GM04504 (cell line): ENCODE measurements around the gene SEL1L3.

Source experiments
- DNase-seq: peaks from one replicate; pipeline ENCODE4 v3.0.0-alpha.2; 2012; ENCODE audit warnings: low read depth

The SEL1L3 gene

DNA sequence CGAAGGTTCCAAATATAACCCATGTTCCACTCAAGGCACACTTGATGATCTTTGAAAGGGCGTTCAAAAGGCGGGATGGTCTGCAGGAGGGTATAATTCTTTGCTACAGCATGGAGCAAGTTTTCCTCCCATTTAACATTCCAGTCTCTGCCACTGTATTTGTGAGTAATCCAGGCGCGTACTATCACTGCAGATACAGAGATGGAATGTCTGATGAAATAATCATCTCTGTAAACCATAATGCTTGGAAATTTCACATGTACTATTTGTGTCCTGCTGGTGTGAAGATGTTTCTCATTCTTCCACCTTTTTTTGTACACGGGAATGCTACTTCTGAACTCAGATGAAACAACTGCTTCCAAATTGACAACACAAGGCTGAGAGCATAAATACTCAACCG lies 15.5 kb downstream of the SEL1L3 start:
- DNase-seq = no peak

DNA sequence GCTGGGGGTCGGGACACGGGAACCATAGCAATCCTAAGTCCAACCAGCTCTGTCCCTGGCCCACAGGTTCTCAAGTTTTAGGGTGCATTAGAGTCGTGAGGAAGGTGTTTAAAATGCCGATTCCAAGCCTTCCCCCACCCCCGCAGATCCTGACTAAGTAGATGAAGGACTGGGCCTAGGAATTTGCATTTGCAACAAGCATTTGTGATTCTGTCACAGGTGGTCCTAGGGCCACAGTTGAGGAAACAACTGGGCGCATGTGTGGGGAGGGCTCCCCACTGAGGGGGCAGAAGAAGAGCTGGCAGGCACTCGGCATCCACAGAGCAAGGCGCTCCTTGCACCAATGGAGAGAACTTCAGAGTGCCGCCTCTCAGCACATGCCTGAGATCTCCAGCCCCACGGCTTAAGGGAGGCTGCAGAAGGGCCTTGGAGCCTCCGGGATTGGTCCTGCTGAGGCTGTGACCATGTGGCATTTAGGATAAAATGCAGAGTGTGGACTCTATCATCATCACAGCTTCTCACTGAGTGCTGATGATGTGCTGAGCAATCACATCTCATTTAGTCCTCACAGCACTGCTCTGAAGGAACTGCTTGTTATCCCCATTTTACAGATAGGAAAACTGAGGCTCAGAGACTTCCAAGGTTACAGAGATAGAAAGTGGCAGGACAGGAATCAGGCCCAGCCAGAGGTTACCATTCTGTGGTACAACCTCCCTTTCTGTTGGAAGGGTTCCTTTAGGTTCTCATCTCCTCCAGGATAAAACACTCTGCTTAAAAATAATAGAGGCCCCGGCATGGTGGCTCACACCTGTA lies 16.7 kb downstream of the SEL1L3 start:
- DNase-seq = no peak

DNA sequence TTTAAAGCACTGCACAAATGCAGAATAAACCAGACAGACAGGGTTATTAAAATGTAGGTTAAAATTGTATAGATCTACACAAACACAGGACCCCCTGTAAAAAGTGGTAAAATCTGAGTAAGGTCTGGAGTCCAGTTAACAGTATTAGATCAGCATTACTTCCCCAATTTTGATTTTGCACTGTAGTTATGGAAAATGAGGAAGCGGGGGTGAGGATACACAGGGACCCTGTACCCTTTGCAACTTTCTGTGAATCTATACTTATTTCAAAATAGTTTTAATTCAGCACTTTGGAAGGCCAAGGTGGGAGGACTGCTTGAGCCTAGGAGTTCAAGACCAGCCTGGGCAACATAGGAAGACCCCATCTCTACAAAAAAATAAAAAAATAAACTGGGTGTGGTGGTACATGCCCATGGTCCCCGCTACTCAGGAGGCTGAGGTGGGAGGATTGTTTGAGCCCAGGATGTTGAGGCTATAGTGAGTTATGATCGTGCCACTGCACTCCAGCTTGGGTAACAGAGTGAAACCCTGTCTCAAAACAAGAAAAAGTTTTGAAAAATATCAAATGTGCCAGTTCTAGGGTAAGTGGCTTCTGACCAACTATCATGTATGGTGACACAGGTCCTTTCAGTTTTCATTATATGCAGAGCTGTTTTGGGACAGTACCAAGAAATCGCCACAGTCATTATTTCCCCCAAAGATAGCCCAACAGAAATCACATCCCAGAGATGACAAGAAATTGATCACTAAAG lies 17.7 kb downstream of the SEL1L3 start:
- DNase-seq = no peak

DNA sequence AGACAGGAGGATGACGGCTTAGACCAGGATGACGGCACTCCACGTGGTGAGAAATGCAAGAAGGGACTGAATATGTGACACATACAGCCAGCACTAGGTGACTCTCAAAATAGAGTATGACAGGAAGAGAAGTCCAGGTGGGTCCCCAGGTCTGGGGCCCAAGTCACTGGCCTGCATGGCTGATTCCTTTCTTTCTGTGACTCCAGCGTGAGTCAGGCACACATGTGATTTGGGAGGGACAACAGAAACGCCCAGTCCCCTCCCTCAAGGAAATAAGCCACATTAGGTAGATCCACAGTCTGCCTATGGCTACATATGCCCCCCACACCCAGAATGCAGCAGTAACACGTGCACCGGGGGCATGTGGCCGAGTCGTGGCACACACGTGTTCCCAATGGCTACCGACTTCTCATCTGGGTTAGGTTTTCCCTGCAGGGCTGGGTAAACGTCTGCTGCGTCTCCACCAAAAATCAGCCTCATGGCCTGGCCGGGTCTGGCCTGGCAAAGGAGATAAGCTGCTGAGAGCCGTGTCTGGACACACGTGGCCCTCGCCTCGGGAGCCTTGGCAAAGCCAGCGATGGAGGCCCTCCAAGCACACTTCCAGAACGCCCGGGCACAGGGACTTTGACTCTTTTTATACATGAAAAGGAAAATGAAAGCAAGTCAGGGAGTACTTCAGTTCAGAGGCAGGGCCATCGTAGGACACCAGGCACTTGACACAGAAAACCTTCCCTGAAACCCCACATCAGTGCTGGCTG lies 19.3 kb downstream of the SEL1L3 start:
- no peak for DNase-seq

DNA sequence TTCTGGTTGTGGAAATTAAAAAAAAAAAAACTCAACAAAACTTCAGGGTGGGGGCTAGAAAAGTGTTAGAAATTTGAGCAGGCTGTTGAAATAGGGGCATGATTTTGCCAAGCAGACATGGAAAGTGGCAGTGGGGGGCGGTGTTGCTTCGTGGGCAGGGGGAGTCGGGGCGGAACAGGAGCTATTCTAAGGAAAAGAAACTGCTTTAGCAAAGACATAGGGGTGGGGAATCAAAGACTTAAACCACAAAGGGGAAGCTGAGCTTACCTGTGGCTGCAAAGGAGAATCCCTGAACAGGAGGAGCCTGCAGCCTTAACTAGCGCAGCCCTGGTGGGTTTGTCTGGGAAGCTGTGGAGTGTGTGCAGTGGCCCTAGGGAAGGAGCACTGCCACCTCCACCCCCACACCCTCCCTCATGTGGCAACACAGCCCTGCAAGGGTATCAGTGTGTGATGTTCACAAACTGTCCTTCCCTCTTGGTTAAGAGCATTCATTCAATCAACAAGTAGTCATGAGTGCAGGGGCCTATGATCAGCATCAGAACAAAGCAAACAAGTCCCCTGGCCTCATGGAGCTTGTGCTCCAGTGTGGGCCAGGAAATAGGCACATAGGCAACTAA lies 20.5 kb downstream of the SEL1L3 start:
- no peak for DNase-seq

DNA sequence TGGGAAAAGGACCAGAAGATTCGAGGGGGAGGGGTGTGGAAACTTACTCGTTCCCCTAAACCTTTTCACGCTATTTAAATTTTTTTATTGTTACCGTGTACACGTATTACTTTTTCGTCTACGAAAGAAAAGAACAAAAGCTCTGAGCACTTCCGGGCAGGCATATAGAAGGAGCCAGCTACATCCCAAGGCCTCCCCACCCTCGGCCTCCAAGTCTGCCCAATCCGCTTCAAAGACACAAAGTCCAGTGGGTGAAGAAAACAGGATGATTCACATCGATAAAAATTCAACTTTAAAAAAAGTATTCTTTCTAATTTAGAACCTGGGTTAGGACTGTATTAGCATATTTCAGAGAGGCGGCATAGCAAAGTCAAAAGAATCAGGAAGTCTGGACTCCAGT lies 23.1 kb downstream of the SEL1L3 start:
- no peak for DNase-seq

DNA sequence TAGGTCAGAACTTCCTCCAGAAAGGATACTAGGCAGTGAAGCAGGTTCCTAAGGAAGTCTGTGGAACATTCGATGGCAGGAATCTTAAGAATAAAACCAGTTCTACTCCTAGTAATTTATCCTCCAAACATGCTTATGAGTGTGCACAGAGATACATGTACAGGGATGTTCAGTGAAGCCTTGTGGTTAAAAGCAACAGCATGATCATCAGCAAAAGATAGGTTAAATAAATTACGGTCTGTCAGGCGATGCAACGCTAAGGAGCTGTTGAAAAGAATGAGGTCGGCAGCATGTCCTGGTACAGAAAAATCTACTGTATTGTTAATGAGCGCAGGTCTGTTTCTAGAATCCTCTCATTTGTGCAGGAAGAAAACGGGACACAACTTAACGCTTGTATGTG lies 23.6 kb downstream of the SEL1L3 start:
- no peak for DNase-seq

DNA sequence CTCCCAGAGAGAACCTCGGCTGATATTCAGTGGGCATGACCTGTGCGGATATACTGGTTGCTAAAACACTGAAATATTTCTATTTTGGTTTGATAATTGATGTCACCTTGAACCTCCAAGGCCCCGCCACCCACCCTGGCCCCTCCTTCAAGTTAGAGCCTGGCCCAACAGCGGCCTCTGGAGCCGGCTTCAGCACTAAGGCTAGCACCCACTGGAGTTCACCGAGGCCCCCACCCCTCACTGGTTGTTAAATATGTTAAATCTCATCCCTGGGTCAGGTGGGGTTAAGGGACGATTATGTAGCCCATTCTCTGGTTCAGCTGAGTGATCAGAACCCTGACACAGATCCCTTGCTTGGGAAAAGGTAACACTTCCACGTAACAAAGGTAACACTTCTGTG lies 24.3 kb downstream of the SEL1L3 start:
- no peak for DNase-seq

DNA sequence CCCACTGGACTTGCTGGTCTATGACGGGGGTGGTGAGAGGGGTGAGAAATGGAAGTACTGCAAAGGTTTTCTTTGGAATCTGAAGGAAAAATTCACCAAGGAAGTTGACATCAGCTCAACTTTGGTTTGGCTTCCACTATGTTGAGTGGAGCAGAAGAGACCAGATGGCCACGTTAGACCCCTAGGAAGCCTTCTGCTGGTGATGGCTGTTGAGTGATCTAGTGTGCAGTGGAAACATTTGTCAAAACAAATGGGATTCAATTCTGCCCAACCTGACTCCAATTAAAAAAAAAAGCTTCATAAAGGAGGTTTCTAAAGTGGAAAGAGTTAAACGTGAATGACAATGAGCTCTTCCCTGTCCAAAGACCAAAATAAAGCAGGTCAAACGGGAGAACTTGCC lies 25.7 kb downstream of the SEL1L3 start:
- no peak for DNase-seq

DNA sequence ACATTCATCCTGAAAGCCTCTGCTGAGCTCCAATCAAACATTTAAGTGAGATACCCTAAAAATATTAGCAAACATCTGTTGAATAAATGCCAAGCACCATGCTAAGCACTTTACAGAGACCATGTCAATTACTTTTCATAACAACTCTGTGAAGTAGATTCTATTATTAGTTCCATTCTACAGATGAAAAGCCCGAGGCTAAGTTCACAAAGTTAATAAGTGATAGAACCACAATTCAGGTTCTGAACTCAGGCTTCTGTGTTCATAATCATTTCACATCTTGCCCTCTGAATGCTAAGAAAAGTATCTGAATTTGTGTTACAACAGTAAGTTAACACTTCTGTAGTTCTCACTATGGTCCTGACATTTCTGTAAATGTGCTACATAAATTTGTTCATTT lies 27.4 kb downstream of the SEL1L3 start:
- no peak for DNase-seq

DNA sequence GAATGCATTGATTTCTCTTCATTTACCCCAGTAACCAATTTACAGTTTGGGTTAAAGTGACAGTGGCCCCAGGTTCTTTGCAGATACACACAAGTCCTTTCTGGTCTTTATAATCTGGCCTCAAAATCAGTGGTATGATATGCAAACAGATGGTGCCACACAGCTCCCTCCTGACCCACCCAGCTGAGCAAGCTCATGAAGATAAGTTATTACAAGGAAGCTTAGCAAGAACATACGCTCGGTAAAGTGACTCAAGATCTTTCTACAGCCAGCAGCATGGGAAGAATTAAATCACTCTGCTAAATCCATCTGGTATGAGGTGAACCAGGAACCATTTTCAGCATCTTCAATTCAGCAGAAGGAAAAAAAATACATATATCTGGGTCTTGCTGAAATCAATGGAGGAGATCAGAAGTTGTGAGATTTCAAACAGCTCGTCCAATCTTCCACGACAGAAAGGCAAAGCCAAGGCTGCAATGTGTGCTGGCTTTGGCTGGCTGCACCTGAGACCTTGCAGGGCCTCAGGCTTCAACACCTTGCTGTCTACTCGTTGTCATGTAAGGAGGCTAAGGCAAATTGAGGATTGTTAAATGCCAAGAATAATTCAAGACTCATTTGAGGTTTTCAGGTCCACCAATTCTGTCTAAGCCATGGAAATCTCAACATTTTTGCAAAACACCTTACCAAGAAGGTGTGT lies 28.2 kb downstream of the SEL1L3 start:
- DNase-seq = peak; percentile 2

DNA sequence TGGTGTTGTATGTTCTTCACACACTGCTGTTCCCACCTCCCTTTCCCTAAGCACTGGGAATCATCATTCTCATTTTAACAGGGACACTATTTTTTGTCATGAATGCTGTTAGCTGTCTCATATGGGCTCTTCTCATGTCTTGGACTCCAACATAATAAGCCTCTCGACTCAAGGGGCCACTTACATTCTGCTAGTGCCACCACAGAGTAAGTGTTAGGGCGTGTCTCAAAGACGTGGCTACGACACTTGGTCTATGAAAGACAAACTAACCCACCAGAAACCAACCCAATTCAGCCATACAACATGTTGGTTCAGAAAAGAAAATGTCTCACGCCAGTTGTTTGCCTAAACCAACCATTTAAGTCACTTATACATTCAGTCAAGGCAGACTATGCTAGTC lies 32.2 kb downstream of the SEL1L3 start:
- no peak for DNase-seq

DNA sequence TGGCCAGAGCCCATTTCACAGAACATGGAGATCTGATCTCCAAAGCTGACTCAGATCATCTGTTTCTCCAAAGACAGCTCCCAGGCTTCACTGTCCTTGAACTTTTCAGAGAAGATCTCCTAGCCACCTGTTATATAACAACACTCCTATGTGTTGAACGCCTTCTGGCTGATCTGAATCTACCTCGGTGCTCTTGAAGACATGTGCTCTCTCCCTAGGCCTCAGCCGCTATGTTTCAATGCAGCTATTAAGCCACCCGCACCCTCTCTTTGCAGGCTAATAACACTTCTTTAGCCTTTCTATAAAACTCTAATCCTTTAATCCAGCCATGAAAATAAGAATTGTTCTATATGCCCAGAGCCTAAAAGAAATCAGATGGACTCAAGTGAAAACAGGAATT lies 34.9 kb downstream of the SEL1L3 start:
- no peak for DNase-seq

DNA sequence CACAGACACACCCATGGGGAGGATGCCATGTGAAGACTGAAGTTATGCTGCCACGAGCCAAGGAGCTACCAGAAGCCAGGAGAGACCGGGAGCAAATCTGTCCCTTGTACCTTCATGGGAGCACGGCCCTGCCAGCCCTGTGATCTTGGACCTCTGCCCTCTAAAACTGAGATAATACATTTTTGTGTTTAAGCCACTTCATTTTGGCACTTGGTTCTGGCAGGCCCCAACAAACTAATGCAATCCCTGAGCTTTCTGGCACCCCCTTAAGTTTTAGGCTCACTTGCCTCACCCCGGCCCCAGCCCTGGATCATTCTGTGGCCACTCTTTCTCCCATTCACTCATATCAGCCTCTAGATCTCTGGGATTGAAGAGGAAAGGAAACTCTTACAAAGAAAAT lies 35.4 kb downstream of the SEL1L3 start:
- no peak for DNase-seq

DNA sequence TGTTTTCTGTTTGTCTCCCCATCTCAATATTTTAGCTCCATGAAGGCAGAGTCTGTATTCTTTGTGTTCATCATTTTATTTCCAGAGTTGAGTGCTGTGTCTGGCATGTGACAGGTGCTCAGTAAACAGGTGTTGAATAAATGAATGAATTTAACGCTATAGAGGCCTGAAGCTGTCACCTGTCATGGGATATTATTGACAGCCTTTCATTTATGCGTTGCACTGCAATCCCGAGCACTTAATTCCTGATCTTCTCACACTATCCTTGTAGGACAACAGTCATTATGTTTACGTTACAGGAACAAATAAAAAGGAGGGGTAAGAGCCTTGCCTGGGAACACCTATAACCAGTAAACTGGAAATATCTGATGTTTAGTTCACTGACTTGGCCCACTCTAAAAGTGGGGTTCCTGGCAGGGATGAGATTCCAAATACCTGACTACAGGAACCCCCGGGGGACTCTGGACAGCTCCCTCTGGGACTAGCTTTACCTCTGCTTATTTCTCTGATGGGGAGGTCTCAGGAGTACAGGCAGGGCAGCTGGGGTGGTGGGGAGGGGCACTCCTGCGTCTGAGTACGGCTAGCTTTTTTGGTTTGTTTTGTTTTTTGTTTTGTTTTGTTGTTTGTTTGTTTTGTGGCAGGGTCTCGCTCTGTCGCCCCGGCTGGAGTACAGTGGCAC lies 36.6 kb downstream of the SEL1L3 start:
- no peak for DNase-seq

DNA sequence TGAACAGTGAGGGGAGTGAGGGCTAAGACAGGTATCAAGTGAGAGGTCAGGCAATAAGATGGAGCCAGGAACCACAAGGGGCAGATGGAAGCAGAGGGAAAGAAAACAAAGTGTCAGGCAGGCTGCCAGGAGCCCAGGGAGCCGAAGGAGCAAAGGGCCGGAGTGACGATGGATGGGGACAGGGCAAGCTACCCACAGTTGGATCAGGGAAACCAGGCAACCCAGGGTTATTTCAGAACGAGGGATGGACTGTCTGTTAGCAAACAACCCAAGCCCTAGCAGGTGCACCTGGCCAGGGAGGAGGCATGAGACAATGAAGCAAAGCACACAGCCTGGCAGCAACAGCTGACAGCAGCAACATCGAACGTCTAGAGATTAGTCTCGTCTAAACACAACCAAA lies 39.2 kb downstream of the SEL1L3 start:
- DNase-seq = no peak

DNA sequence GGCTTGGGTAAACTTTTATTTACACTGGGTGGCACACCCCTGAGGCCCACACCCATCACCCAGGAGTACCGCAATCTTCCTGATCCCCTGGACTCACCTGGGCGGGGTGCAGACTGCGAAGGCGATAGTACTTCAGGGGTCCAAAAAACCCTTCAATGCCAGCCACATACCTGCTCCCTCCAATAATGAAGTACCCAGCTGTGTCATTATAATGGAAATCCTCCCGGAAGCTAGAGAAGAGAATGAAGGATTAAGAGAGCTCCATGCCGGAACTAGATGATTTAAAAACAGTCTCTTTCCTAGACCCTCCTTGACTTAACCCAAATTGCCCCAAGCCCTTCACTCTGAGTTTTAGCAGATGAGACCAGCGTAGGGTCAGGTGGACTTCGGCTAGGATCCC lies 40.9 kb downstream of the SEL1L3 start:
- DNase-seq = no peak

DNA sequence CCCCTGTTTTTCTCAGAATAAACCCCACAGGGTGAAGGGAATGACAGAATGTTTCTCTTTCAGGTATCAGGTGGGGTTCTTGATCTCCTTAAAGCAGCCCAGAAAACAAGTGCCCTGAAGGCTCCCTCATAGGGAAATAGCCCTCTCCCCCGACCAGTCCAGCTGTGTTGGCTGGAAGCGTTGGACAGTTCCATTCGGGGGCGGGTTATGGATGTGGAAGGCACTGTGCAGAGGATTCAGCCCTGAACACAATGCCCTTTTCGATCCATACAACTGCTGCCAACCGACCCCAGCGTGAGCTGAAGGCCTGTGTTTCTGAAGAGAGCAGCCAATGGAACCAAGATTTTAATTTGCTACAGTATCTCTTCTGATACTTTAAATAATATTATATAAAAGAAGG lies 41.5 kb downstream of the SEL1L3 start:
- no peak for DNase-seq

DNA sequence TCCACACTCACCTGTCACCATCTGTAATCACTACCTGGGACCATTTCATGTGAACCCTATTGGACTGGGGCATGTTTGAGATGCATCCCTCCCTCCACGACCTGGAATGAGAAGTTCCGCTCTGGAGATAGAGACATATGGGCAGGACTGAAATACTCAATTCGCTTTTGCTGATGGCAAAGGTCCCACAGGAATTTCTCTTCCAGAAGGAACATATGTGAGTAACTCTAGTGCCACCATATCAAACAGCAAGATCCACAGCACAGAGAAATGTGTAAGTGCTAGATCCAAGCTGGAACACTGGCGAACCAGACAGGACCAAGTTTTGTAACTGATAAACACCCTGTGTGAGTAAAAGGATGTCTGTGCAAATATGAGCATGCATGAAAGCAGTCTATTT lies 43.9 kb downstream of the SEL1L3 start:
- DNase-seq = no peak

DNA sequence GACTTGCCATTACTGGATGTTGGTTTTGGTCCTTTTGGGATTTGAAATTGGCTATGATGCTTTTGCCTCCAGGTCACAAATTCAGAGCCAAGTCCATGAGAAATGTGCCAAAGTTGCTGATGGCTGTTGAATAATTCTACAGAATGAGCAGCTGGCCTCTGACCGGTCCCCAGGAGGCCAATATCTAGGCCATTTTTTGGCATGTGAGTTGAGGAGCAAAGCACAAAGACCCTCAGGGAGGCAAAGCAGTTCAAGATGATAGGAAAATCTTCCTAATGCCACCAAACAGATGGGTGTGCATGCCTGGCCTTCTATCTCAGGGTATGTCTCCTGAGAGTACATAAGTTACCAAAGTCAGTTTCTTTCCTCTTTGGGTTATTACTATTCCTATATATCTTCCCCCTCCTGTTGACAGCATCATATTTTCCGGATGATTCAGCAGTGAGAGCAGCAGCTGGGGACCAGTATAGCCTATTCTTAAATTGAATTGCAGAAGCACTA lies 44.4 kb downstream of the SEL1L3 start:
- no peak for DNase-seq

DNA sequence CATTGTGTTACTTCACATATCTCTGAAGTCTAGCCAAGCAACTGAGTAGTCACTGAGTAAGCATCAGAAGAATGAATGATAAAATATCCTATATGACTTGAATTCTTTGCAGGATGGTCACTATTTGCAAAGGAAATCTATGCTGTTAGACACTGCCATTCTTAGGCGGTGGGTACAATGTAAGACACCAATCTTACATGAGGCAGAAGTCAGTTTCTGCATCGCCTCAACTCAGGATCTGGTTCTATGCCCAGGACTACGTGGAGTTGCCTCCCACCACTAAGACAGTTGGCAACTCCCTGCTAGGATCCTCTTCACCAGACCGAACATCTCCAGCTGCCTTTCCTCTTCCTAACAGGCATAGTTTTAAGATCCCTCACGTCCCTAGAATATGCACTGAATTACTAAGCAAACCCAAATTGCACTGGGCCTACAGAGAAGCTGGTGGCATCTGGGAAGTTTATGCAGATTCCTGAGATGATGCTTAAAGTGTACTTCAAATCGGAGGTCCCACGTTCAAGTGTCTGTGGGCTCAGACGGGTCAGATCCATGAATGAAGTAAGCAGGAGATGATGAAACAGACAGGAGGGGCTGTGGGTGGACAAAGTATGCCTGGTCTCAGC lies 45.6 kb downstream of the SEL1L3 start:
- DNase-seq = peak; percentile 48
